Thoracic aorta (tissue), 2 donors: Measurements from ENCODE around the gene ANKS1A. TPM values are rescaled to one million over a fixed set of nuclear protein-coding genes. Genes with fewer than 3 reads are reported as not detected.

ENCODE experiments used
- ATAC-seq: fragments of 150-250 bp; one replicate; pipeline ENCODE4 v1.8.0; 2017; ENCODE audit warnings: low read depth; ENCODE audit not compliant: insufficient number of reproducible peaks, low FRiP score
- DNase-seq: peaks from one replicate; pipeline ENCODE4 v3.0.0-alpha.2; 2020; ENCODE audit warnings: low spot score
- H3K27ac ChIP-seq, 2 donors: fragments of 200-600 bp; sonication (generic); 1 replicate in 1 of 2; 2 replicates in 1 of 2; pipeline ENCODE4 v1.5.1; 2016; ENCODE audit warnings: mild to moderate bottlenecking in 2 of 2, moderate library complexity in 2 of 2
- H3K27me3 ChIP-seq: fragments of 200-600 bp; sonication (generic); replicated peaks from 2 replicates; pipeline ENCODE4 v1.6.0; 2016; ENCODE audit warnings: mild to moderate bottlenecking; ENCODE audit not compliant: insufficient read depth
- H3K36me3 ChIP-seq: fragments of 200-600 bp; sonication (generic); one replicate; pipeline ENCODE4 v1.5.1; 2016
- H3K4me1 ChIP-seq, 2 donors: fragments of 200-600 bp; sonication (generic); 1 replicate in 1 of 2; 2 replicates in 1 of 2; pipeline versions ENCODE4 v1.5.1 to v1.6.0; 2016; ENCODE audit warnings: low read depth in 2 of 2, mild to moderate bottlenecking in 1 of 2; ENCODE audit not compliant: control insufficient read depth in 1 of 2
- H3K4me3 ChIP-seq: fragments of 200-600 bp; sonication (generic); 2 replicates; pipeline ENCODE4 v1.5.1; 2016; ENCODE audit warnings: mild to moderate bottlenecking
- H3K9me3 ChIP-seq: fragments of 200-600 bp; sonication (generic); 2 replicates; pipeline ENCODE4 v1.5.1; 2016
- total RNA-seq, 2 donors: library from RNA; depleted of rRNA; stranded (reverse); fragments of >200 nt; gene quantifications; one replicate each; pipeline versions ENCODE4 v1.1.0 to v1.2.3, GENCODE V29; 2016
- TF ChIP-seq, protein P1 (sequence below): fragments of 200-600 bp; sonication (generic); IDR thresholded peaks from one replicate; pipeline ENCODE4 v1.5.1; 2019; ENCODE audit warnings: antibody characterized with exemption

Gene ANKS1A
- total RNA-seq, 2 donors from 2014 or later: 37.9 to 55.4 TPM

DNA sequence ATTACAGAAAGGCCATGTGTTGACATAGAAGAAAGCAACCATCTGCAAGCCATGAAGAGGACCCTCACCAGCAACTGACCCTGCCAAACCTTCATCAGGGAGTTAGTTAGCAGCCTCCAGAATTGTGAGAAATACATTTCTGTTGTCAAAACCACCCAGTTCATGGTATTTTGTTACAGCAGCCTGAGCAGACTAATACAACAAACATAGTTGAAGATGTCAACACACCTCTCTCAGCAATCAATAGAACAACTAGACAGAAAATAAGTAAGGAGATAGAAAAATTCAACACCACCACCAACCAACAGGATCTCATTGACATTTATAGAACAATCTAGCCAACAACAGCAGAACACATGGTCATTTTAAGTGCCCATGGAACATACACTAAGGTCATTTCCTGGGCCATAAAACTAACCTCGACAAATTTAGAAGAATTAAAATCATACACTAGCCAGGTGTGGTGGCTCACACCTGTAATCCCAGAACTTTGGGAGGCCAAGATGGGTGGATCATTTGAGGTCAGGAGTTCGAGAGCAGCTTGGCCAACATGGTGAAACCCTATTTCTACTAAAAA lies 219.3 kb downstream of the ANKS1A start:
- no peak overlapping the region for H3K27ac ChIP-seq
- no peak for DNase-seq
- H3K4me3 ChIP-seq: no peak overlapping the region
- no peak for ATAC-seq
- no peaks in the 10 kb centered on the region for H3K4me1 ChIP-seq
- no peaks in the 10 kb centered on the region for H3K36me3 ChIP-seq
- peaks cover 4% of the 10 kb centered on the region for H3K9me3 ChIP-seq
- TF ChIP-seq, protein P1, sequence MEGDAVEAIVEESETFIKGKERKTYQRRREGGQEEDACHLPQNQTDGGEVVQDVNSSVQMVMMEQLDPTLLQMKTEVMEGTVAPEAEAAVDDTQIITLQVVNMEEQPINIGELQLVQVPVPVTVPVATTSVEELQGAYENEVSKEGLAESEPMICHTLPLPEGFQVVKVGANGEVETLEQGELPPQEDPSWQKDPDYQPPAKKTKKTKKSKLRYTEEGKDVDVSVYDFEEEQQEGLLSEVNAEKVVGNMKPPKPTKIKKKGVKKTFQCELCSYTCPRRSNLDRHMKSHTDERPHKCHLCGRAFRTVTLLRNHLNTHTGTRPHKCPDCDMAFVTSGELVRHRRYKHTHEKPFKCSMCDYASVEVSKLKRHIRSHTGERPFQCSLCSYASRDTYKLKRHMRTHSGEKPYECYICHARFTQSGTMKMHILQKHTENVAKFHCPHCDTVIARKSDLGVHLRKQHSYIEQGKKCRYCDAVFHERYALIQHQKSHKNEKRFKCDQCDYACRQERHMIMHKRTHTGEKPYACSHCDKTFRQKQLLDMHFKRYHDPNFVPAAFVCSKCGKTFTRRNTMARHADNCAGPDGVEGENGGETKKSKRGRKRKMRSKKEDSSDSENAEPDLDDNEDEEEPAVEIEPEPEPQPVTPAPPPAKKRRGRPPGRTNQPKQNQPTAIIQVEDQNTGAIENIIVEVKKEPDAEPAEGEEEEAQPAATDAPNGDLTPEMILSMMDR: no peak
- no peaks in the 10 kb centered on the region for H3K27me3 ChIP-seq

DNA sequence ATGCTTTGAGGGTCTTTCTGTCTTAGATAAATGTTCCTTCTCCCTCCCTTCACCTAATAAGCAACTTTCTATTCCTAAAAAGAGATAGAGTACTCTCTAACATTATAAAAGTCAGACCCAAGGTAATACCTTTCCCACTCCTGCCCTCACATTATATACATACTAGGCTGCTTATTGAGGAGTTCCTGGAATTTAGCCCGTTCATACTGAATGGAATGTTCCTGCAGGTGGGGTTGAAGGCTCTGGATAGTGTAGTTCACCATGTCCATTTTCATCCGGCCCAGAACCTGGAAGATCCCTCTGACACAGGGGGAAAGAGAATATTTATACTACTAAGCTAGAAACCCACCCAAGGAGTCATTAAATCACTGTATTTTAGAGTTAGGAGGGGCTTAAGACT lies 231.7 kb downstream of the ANKS1A start:
- ATAC-seq (no peak), DNase-seq (no peak)
- Histone ChIP-seq H3K27ac (no peak overlapping the region), H3K27me3 (no peaks in the 10 kb centered on the region), H3K4me1 (no peaks in the 10 kb centered on the region), H3K9me3 (no peaks in the 10 kb centered on the region), H3K36me3 (no peaks in the 10 kb centered on the region), H3K4me3 (no peak overlapping the region)
- TF ChIP-seq, protein P1: no peak

DNA sequence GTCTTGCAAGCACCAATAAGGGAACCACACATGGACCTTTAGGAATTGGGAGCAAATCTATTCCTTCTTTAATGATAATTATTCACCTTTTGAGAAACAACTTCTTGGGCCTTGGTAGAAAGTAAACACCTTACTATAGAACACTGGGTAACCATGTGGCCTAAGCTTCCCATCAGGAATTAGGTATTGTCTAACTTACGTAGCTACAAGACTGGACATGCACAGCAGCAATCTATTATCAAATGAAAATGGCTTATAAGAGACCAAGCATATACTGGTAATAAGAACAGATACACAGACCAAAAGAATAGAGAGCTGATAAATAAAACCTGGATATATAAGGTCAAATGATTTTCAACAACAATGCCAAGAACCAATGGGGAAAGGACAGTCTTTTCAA lies 235.3 kb downstream of the ANKS1A start:
- H3K36me3 ChIP-seq: no peaks in the 10 kb centered on the region
- TF ChIP-seq, protein P1: no peak
- H3K27me3 ChIP-seq: no peaks in the 10 kb centered on the region
- H3K27ac ChIP-seq: no peak overlapping the region
- H3K4me1 ChIP-seq: no peaks in the 10 kb centered on the region
- DNase-seq: no peak
- no peaks in the 10 kb centered on the region for H3K9me3 ChIP-seq
- no peak for ATAC-seq
- H3K4me3 ChIP-seq: no peak overlapping the region

DNA sequence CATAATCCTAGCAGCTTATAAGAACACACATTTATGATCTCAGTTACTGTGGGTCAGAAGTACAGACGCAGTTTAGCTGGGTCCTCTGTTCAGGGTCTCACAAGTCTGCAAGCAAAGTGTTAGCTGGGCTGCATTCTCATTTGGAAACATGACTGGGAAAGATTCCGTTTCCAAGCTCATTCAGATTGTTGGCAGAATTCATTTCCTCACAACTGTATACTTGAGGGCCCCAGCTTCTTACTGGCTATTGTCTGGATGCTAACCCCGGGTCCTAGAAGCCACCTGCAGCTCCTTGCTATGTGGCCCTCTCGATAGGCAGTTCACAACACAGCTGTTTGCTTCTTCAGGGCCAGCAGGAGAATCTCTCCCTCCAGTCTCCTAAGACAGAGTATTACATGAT lies 239.0 kb downstream of the ANKS1A start:
- H3K27ac ChIP-seq: no peak overlapping the region
- H3K4me3 ChIP-seq: no peak overlapping the region
- H3K4me1 ChIP-seq: no peaks in the 10 kb centered on the region
- no peaks in the 10 kb centered on the region for H3K27me3 ChIP-seq
- TF ChIP-seq, protein P1: no peak
- ATAC-seq (no peak), DNase-seq (no peak)
- H3K9me3 ChIP-seq: no peaks in the 10 kb centered on the region
- H3K36me3 ChIP-seq: no peaks in the 10 kb centered on the region

DNA sequence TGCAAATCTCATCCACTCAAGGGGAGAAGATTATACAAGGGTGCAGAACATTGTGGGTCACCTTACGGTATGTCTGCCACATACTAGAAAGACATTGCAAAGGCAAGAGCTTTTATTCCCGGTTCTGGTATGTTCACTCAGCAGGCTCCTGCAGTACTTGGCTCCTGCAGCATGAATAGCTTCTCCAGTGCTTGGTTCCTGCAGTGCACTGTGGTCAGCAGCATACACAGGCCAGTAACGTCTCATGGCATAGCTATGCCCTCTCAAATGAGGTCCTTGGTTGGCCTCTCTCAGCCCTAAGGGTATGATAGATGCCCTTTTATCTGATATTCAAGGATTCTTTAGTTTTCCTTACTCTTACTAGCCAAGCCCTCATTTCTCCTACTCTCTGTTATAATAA lies 239.4 kb downstream of the ANKS1A start:
- H3K36me3 ChIP-seq: no peaks in the 10 kb centered on the region
- no peak for DNase-seq
- TF ChIP-seq, protein P1: no peak

More for the DNA sequence above, 239.4 kb downstream of the ANKS1A start:
- ATAC-seq: no peak
- no peaks in the 10 kb centered on the region for H3K4me1 ChIP-seq
- no peaks in the 10 kb centered on the region for H3K27me3 ChIP-seq
- no peak overlapping the region for H3K27ac ChIP-seq
- no peak overlapping the region for H3K4me3 ChIP-seq
- no peaks in the 10 kb centered on the region for H3K9me3 ChIP-seq
